ENCODE measurements around the gene ADAMTS4.

Gene ADAMTS4

DNA sequence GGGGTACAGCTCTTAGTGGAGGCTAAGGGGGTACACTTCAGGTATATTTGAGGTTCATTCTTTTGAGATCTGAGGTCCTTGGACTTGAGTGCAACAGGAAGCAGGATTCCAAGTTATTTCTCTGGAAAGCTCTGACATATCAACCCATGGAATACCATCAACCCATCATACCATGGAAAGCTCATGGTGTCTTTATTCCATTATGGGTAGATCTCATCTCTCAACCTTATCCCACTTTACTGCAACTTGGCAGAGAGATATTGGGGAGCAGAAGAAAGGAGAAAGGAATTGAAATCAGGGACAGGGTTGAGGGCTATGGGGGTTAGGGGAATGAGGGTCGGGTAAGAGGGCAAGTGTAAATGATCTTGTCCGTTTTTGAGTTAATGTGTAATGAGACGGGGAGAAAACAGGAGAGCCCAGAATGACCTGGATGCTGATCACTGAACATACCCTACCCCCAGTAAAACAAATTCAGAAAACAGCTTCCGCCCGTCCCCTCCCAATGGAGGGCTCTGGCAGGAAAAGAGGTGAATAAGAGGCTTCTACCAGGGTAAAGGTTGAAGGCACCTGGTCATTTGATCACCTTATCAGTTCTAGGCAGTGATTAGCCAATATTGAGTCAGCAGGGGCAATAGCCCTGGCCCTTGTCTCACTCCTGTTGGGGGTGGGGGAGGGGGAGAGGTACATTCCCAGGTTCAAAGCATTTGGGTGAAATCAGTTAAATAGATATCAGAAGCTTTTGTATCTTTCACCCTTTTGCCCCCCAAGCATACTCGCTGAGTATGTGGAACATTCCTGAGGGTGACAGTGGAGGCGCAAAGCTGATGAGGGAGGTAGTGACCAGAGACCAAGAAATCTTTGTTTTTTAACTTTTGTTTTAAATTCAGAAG is 25.2 kb upstream of the ADAMTS4 start:
- in situ Hi-C loops (cut with MboI; ENCODE audit: low pct_unique_long_range_greater_than_20kb, low sequenced_read_pairs, unreplicated experiment) = loop anchor here (10.0 kb wide), 1 partner anchor 51 kb away; no protein-coding TSS in a partner anchor
- DNase-seq (ENCODE audit: low spot score) = no peak
- TF ChIP-seq, protein P1, sequence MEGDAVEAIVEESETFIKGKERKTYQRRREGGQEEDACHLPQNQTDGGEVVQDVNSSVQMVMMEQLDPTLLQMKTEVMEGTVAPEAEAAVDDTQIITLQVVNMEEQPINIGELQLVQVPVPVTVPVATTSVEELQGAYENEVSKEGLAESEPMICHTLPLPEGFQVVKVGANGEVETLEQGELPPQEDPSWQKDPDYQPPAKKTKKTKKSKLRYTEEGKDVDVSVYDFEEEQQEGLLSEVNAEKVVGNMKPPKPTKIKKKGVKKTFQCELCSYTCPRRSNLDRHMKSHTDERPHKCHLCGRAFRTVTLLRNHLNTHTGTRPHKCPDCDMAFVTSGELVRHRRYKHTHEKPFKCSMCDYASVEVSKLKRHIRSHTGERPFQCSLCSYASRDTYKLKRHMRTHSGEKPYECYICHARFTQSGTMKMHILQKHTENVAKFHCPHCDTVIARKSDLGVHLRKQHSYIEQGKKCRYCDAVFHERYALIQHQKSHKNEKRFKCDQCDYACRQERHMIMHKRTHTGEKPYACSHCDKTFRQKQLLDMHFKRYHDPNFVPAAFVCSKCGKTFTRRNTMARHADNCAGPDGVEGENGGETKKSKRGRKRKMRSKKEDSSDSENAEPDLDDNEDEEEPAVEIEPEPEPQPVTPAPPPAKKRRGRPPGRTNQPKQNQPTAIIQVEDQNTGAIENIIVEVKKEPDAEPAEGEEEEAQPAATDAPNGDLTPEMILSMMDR (IDR thresholded peaks at IDR 0.05; ENCODE audit: extremely low read depth, insufficient read depth, missing control alignments) = no peak

DNA sequence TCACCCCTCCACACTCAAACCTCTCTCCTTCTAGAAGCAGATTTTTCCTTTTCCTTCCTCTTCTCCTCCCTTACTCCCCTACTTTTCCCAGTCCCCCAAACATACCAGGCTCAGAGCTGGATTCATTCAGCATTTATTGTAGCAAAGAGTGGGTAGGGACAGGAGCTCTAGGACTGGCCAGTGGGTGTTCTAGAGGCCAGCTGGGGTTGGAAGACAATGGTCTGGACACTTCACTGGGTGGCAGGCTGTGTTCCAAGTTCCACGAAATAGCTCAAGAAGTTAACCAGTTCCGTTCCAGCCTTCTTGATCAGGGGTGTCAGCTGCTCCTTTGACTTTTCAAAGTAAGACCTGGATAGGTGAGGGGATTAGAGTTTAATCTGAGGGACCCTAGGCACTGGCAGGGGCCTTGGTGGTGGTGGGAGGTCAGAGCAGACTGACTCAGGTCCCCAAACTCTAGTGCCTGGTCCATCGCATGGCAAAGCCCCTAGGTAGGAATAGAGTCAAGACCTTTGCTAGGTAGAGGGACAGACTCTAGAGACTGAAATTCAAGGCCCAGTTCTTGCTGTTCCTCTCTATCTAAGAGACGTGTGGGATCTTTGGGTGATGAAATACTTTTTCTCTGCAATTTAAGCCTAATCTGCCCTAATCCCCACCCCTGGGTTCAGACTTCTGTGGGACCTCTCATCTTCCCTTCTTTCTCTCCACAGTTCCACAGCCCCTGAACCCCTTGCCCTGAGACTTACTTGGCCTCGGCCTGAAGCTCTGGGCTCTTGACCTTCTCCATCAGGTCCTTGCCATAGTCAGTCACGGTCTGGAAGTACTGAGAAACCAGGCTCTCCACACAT is 23.5 kb upstream of the ADAMTS4 start:
- in situ Hi-C loops (cut with MboI; ENCODE audit: low pct_unique_long_range_greater_than_20kb, low sequenced_read_pairs, unreplicated experiment) = loop anchor here (10.0 kb wide), 1 partner anchor 52 kb away; no protein-coding TSS in a partner anchor
- DNase-seq (ENCODE audit: low spot score) = no peak
- TF ChIP-seq, protein P1 (IDR thresholded peaks at IDR 0.05; ENCODE audit: extremely low read depth, insufficient read depth, missing control alignments) = no peak

DNA sequence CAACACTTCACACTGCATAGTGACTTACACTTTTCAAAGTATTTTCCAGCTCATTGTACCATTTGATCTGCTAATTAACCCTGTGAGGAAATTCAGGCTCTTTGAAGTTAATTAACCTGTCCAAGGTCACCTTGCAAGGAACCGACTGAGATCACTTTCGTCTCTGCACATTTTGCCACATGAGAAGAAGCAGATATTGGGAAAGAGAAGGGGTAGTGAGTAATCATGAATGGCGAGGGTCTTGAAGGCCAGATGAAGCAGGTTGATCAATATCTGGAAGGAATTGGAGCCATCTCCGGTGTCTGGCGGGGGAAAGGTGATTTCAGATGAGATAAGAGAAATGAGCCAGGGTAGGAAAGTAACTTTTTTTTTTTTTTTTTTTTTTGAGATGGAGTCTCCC is 21.1 kb upstream of the ADAMTS4 start:
- in situ Hi-C loops (cut with MboI; ENCODE audit: low pct_unique_long_range_greater_than_20kb, low sequenced_read_pairs, unreplicated experiment) = loop anchor here (10.0 kb wide), 1 partner anchor 55 kb away; no protein-coding TSS in a partner anchor
- TF ChIP-seq, protein P1 (IDR thresholded peaks at IDR 0.05; ENCODE audit: extremely low read depth, insufficient read depth, missing control alignments) = no peak
- no peak for DNase-seq (ENCODE audit: low spot score)

DNA sequence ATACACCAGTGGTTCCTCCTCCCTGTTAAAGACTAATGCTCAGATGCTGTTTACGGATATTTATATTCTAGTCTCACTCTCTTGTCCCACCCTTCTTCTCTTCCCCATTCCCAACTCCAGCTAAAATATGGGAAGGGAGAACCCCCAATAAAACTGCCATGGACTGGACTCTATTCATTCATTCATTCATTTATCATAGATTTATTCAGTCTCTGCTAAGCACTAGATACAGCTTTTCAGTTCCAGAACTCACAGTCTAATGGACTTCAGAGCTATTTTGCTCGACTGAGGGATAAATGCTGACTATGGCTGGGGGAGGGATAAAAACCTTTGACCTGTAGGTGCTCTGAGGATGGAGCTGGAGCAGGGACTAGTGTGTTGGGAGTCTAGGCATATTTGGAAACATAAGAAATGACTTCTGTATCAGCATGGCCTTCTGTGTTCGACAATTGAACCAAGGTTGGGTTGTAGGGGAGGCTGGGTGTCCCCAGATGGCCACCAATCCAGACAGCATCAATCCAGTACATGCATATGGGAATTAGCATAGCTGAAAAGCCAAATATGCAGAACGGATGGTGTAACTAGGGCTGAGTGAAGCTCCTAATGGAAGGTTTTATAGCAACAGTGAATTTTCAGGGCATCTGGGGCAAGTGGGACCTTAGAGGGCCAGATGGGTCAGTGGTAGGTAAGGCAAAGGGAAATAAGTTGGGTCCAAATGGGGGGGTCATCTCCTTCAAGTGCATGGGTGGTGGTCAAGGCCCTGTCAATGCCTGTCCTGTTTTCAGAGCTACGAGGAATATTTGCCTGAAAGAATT is 20.4 kb upstream of the ADAMTS4 start:
- no peak for DNase-seq (ENCODE audit: low spot score)
- TF ChIP-seq, protein P1 (IDR thresholded peaks at IDR 0.05; ENCODE audit: extremely low read depth, insufficient read depth, missing control alignments) = no peak
- in situ Hi-C loops (cut with MboI; ENCODE audit: low pct_unique_long_range_greater_than_20kb, low sequenced_read_pairs, unreplicated experiment) = loop anchor here (10.0 kb wide), 1 partner anchor 156 kb away; no protein-coding TSS in a partner anchor

DNA sequence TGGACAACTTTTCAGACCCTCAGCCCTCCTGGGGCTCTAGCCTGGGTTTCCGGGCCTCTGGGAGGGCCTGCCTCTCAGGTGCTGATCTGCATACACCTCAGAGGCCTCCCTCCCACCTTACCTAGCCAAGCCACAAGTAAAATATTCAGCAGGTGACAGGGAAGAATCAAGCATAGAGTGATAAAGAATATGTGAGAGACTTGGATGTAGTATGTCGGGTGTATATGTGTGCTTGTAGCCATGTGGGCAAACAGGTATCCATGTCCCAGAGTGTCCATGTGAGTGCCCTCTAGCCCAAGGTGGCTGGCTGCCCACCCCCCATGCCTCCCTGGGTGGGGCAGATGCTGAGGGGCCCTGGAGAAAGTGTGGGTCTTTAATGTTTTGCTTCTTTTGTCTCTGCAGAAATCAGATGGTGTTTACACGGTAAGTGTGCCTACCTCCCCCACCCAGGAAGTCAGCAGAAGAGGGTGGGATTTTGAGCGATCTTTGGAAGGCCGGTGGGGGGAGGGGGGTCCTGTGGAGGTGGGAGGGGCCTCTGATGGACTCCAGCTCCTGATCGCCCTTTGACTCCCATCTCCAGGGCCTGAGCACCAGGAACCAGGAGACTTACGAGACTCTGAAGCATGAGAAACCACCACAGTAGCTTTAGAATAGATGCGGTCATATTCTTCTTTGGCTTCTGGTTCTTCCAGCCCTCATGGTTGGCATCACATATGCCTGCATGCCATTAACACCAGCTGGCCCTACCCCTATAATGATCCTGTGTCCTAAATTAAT is 19.6 kb upstream of the ADAMTS4 start:
- TF ChIP-seq, protein P1 (IDR thresholded peaks at IDR 0.05; ENCODE audit: extremely low read depth, insufficient read depth, missing control alignments) = no peak
- no peak for DNase-seq (ENCODE audit: low spot score)
- in situ Hi-C loops (cut with MboI; ENCODE audit: low pct_unique_long_range_greater_than_20kb, low sequenced_read_pairs, unreplicated experiment) = loop anchor here (10.0 kb wide), 1 partner anchor 156 kb away; no protein-coding TSS in a partner anchor
